ENCODE results near the gene R3HDM1.

DNA sequence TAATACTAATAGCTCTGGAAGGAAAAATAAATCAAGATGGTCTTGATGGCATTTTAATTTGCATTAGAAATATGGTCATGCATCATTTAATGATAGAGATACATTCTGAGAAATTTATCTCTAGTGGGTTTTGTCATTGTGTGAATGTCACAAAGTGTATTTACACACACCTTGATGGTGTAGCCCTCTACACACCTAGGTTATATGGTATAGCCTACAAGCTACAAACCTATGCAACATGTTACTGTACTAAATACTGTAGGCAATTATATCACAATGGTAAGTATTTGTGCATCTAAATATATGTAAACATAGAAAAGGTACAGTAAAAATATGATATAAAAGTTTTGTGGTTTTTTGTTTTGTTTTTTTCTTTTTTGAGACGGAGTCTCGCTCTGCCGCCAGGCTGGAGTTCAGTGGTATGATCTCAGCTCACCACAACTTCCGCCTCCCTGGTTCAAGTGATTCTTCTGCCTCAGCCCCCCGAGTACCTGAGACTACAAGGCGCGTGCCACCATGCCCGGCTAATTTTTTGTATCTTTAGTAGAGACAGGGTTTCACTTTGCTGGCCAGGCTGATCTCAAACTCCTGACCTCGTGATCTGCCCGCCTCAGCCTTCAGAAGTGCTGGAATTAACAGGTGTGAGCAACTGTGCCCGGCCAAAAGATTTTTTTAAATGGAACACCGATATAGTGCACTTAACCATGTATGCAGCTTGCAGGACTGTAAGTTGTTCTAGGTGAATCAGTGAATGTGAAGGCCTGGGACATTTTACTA is 126.7 kb downstream of the R3HDM1 start:
- no peak for TF ChIP-seq GATA2 (IDR thresholded peaks at IDR 0.05; ENCODE audit: low read depth, low read length)
- TF ChIP-seq GATA3 (IDR thresholded peaks at IDR 0.05; ENCODE audit: low read depth, low read length), result no peak

Measured in SH-SY5Y (cell line).